IMR-90 (cell line): Measurements from ENCODE around the gene SLC49A4. TPM values are rescaled to one million over a fixed set of nuclear protein-coding genes. Genes with fewer than 3 reads are reported as not detected.

ENCODE experiments used
- ATAC-seq: fragments of 200-7000 bp; cut with Tn5 transposase; 2 replicates; pipeline ENCODE4 v1.9.1; 2020; ENCODE audit warnings: low read depth, mild to moderate bottlenecking, moderate library complexity
- BruUV-seq: library from RNA; stranded (reverse); fragments of 400-500 nt; replicated peaks from 2 replicates; lab custom pipeline; 2021; lab: Mats Ljungman, UMichigan
- CTCF ChIA-PET: fragments of 300-600 bp; formaldehyde crosslinking; extraction: SDS; loops from one replicate; lab custom pipeline; 2021; ENCODE audit warnings: antibody characterized with exemption; lab: Yijun Ruan, JAX
- POLR2A ChIA-PET: fragments of 300-600 bp; sonication (Branson Sonifier 250); formaldehyde crosslinking; loops from one replicate; lab custom pipeline; 2022; ENCODE audit warnings: antibody characterized with exemption; ENCODE audit not compliant: unreplicated experiment; lab: Charles Lee
- DNase-seq: peaks from one replicate; pipeline ENCODE4 v3.0.0; 2013
- H2AFZ ChIP-seq: replicated peaks from 2 replicates; pipeline ENCODE3; 2013; ENCODE audit warnings: low read length, mild to moderate bottlenecking; ENCODE audit not compliant: poor library complexity
- H2AK5ac ChIP-seq: 2 replicates; pipeline ENCODE4 v1.6.1; 2013; ENCODE audit warnings: low read depth, low read length, inconsistent platforms
- H2AK9ac ChIP-seq: replicated peaks from 2 replicates; pipeline ENCODE3; 2013; ENCODE audit warnings: mild to moderate bottlenecking, low read depth, low read length, moderate library complexity; ENCODE audit not compliant: poor library complexity
- H2BK120ac ChIP-seq: 2 replicates; pipeline ENCODE4 v1.6.1; 2013; ENCODE audit warnings: low read depth, low read length, inconsistent platforms
- H2BK15ac ChIP-seq: 3 replicates; pipeline ENCODE4 v1.6.1; 2013; ENCODE audit warnings: low read depth, low read length, inconsistent platforms
- H2BK20ac ChIP-seq: 2 replicates; pipeline ENCODE4 v1.6.1; 2013; ENCODE audit warnings: low read depth, mild to moderate bottlenecking, inconsistent platforms, low read length, moderate library complexity
- H2BK5ac ChIP-seq: 2 replicates; pipeline ENCODE4 v1.6.1; 2013; ENCODE audit warnings: mild to moderate bottlenecking, low read depth, low read length, inconsistent platforms; ENCODE audit not compliant: poor library complexity, severe bottlenecking
- H3K14ac ChIP-seq: replicated peaks from 2 replicates; pipeline ENCODE4 v1.6.1; 2013; ENCODE audit warnings: low read depth, low read length, inconsistent platforms
- H3K18ac ChIP-seq: 2 replicates; pipeline ENCODE4 v1.6.1; 2013; ENCODE audit warnings: low read depth, low read length, control low read depth
- H3K23ac ChIP-seq: 2 replicates; pipeline ENCODE4 v1.6.1; 2013; ENCODE audit warnings: low read depth, low read length, inconsistent platforms
- H3K27ac ChIP-seq: 2 replicates; pipeline ENCODE4 v1.5.1; 2013; ENCODE audit warnings: mild to moderate bottlenecking, control low read depth, low read length; ENCODE audit not compliant: insufficient read depth
- H3K27me3 ChIP-seq: 2 replicates; pipeline ENCODE4 v1.6.1; 2013; ENCODE audit warnings: low read length; ENCODE audit not compliant: control insufficient read depth, insufficient read depth
- H3K36me3 ChIP-seq: 2 replicates; pipeline ENCODE4 v1.6.1; 2013; ENCODE audit warnings: low read length, mixed read lengths; ENCODE audit not compliant: control insufficient read depth, insufficient read depth
- H3K4ac ChIP-seq: 2 replicates; pipeline ENCODE4 v1.6.1; 2013; ENCODE audit warnings: low read depth, low read length, inconsistent platforms
- H3K4me1 ChIP-seq: 2 replicates; pipeline ENCODE4 v1.6.1; 2013; ENCODE audit warnings: low read length, mixed read lengths; ENCODE audit not compliant: control insufficient read depth, insufficient read depth
- H3K4me2 ChIP-seq: 2 replicates; pipeline ENCODE4 v1.6.1; 2013; ENCODE audit warnings: low read depth, mild to moderate bottlenecking, control low read depth, low read length, moderate library complexity
- H3K4me3 ChIP-seq: 2 replicates; pipeline ENCODE4 v1.5.1; 2013; ENCODE audit warnings: low read depth, mild to moderate bottlenecking, control low read depth, low read length, moderate library complexity; ENCODE audit not compliant: insufficient read depth
- H3K56ac ChIP-seq: 2 replicates; pipeline ENCODE4 v1.6.1; 2013; ENCODE audit warnings: low read length, inconsistent platforms; ENCODE audit not compliant: insufficient read depth; ENCODE audit errors: extremely low read depth
- H3K79me1 ChIP-seq, 2 experiments: 2 replicates each; pipeline ENCODE4 v1.6.1; 2013; ENCODE audit warnings: low read length in 2 of 2, inconsistent platforms in 1 of 2, low read depth in 1 of 2
- H3K9ac ChIP-seq: 2 replicates; pipeline ENCODE4 v1.6.1; 2013; ENCODE audit warnings: low read depth, low read length, control low read depth
- H3K9me1 ChIP-seq: 2 replicates; pipeline ENCODE4 v1.6.1; 2013; ENCODE audit warnings: low read length, inconsistent platforms; ENCODE audit not compliant: insufficient read depth
- H3K9me3 ChIP-seq: 2 replicates; pipeline ENCODE4 v1.6.1; 2013; ENCODE audit warnings: low read length; ENCODE audit not compliant: control insufficient read depth, insufficient read depth
- H4K20me1 ChIP-seq: 2 replicates; pipeline ENCODE4 v1.6.1; 2013; ENCODE audit warnings: low read length, inconsistent platforms; ENCODE audit not compliant: insufficient read depth
- H4K5ac ChIP-seq: 2 replicates; pipeline ENCODE4 v1.6.1; 2013; ENCODE audit warnings: mild to moderate bottlenecking, low read depth, low read length, control low read depth
- H4K8ac ChIP-seq, 2 experiments: 2 replicates each; pipeline ENCODE4 v1.6.1; 2013; ENCODE audit warnings: low read depth in 2 of 2, low read length in 2 of 2, control low read depth in 1 of 2, inconsistent platforms in 1 of 2
- H4K91ac ChIP-seq: 2 replicates; pipeline ENCODE4 v1.6.1; 2013; ENCODE audit warnings: low read depth, low read length, inconsistent platforms; ENCODE audit not compliant: insufficient read depth
- BHLHE40 ChIP-seq: fragments of 150-350 bp; IDR thresholded peaks from 2 replicates; pipeline ENCODE4 v1.6.1; 2016; ENCODE audit warnings: mild to moderate bottlenecking, low read depth, low read length
- CEBPB ChIP-seq: IDR thresholded peaks from 2 replicates; pipeline ENCODE4 v1.6.1; 2012; ENCODE audit warnings: low read depth, low read length, improper control_type of control experiment
- CHD1 ChIP-seq: IDR thresholded peaks from 2 replicates; pipeline ENCODE4 v1.6.1; 2012; ENCODE audit warnings: low read depth, low read length, improper control_type of control experiment
- ELK1 ChIP-seq: fragments of 150-350 bp; IDR thresholded peaks from 2 replicates; pipeline ENCODE4 v1.6.1; 2016; ENCODE audit warnings: low read depth, mild to moderate bottlenecking, low read length, moderate library complexity, borderline replicate concordance
- FOS ChIP-seq: fragments of 150-350 bp; IDR thresholded peaks from 2 replicates; pipeline ENCODE4 v1.6.1; 2016; ENCODE audit warnings: low read depth, low read length
- MAFK ChIP-seq: IDR thresholded peaks from 2 replicates; pipeline ENCODE4 v1.6.1; 2012; ENCODE audit warnings: low read depth, low read length, improper control_type of control experiment
- MAZ ChIP-seq: IDR thresholded peaks from 2 replicates; pipeline ENCODE4 v1.6.1; 2012; ENCODE audit warnings: low read depth, mild to moderate bottlenecking, low read length, improper control_type of control experiment, moderate library complexity, borderline replicate concordance
- NFE2L2 ChIP-seq: fragments of 150-350 bp; IDR thresholded peaks from 2 replicates; pipeline ENCODE4 v1.6.1; 2016; ENCODE audit warnings: low read depth, mild to moderate bottlenecking, low read length
- POLR2A ChIP-seq: IDR thresholded peaks from 2 replicates; pipeline ENCODE4 v1.6.1; 2012; ENCODE audit warnings: mild to moderate bottlenecking, low read depth, low read length
- RAD21 ChIP-seq: IDR thresholded peaks from 2 replicates; pipeline ENCODE4 v1.6.1; 2012; ENCODE audit warnings: low read length, improper control_type of control experiment
- SMC3 ChIP-seq: fragments of 150-350 bp; IDR thresholded peaks from 2 replicates; pipeline ENCODE4 v1.6.1; 2016; ENCODE audit warnings: low read depth, mild to moderate bottlenecking, antibody characterized with exemption, low read length, moderate library complexity
- WGBS, 2 experiments: methylation state at CpG; one replicate each; pipeline versions ENCODE4 v1.1.5 to v1.1.7; 2013; ENCODE audit warnings: missing lambda C conversion rate in 2 of 2; ENCODE audit not compliant: insufficient read length in 1 of 2; ENCODE audit errors: extremely low coverage in 2 of 2; 5-methylcytosine and 5-hydroxymethylcytosine counted together
- dilution Hi-C: fragments of 300-500 bp; cut with HindIII; formaldehyde crosslinking; loops from one replicate; pipeline ENCODE4 v1.14.3; 2018; ENCODE audit warnings: low sequenced_read_pairs; ENCODE audit not compliant: unreplicated experiment
- in situ Hi-C: fragments of 300-500 bp; cut with MboI; formaldehyde crosslinking; loops from 3 replicates; pipeline ENCODE4 v1.14.3; 2019; ENCODE audit warnings: low sequenced_read_pairs, inconsistent platforms, mixed read lengths
- intact Hi-C: fragments of 100-400 bp; cut with micrococcal nuclease; formaldehyde crosslinking; loops from 2 replicates; pipeline ENCODE4 v1.10.0; 2022
- polyA plus RNA-seq, 3 experiments: library from polyadenylated mRNA; depleted of rRNA; stranded (reverse); fragments of >200 nt; gene quantifications; 2 replicates each; pipeline ENCODE4 v1.2.3, GENCODE V29; 2012; ENCODE audit warnings: low replicate concordance in 1 of 3
- total RNA-seq: library from RNA; depleted of rRNA; stranded (reverse); fragments of >200 nt; gene quantifications from 2 replicates; pipeline ENCODE4 v1.2.3, GENCODE V29; 2012
- TF ChIP-seq, protein P1 (sequence below): conservative IDR thresholded peaks from 2 replicates; pipeline ENCODE4 v1.5.1; 2012; ENCODE audit warnings: mild to moderate bottlenecking, low read depth, low read length, improper control_type of control experiment
- TF ChIP-seq, protein P2 (sequence below): fragments of 150-350 bp; IDR thresholded peaks from 2 replicates; pipeline ENCODE4 v1.6.1; 2017; ENCODE audit warnings: mild to moderate bottlenecking, antibody characterized with exemption, low read length, low read depth

SLC49A4 gene
- total and polyA plus RNA-seq, 2 of the 4 experiments (the other 2 are of a cell fraction), result 6.5 to 6.8 TPM

DNA sequence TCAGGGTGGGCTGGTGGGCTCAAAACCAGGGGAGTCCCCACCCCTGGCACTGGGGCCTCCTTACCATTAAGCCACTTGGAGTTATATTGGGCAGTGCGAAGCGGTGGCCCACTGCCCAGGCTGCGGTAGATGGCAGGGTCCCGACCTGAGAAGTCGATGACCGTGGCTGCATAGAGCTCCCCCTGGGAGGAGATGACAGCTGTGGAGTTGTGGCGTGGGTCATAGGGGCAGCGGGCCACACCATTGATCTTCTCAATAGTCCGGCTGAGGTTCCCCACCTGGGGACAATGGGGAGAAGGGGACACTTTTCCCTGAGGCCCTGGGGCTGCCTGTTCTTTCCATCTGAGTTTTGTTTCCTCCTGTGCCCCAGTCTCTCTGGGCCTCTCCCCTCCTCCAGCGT, 132.9 kb downstream of the SLC49A4 start:
- no peak for TF ChIP-seq NFE2L2
- TF ChIP-seq ELK1, result no peak
- no peak for TF ChIP-seq BHLHE40
- TF ChIP-seq CEBPB, result no peak
- no peak for TF ChIP-seq FOS
- TF ChIP-seq, protein P1, sequence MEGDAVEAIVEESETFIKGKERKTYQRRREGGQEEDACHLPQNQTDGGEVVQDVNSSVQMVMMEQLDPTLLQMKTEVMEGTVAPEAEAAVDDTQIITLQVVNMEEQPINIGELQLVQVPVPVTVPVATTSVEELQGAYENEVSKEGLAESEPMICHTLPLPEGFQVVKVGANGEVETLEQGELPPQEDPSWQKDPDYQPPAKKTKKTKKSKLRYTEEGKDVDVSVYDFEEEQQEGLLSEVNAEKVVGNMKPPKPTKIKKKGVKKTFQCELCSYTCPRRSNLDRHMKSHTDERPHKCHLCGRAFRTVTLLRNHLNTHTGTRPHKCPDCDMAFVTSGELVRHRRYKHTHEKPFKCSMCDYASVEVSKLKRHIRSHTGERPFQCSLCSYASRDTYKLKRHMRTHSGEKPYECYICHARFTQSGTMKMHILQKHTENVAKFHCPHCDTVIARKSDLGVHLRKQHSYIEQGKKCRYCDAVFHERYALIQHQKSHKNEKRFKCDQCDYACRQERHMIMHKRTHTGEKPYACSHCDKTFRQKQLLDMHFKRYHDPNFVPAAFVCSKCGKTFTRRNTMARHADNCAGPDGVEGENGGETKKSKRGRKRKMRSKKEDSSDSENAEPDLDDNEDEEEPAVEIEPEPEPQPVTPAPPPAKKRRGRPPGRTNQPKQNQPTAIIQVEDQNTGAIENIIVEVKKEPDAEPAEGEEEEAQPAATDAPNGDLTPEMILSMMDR, result no peak
- TF ChIP-seq MAZ, result no peak
- no peak for TF ChIP-seq CHD1
- no peak for TF ChIP-seq RAD21
- TF ChIP-seq, protein P2, sequence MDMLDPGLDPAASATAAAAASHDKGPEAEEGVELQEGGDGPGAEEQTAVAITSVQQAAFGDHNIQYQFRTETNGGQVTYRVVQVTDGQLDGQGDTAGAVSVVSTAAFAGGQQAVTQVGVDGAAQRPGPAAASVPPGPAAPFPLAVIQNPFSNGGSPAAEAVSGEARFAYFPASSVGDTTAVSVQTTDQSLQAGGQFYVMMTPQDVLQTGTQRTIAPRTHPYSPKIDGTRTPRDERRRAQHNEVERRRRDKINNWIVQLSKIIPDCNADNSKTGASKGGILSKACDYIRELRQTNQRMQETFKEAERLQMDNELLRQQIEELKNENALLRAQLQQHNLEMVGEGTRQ, result no peak
- TF ChIP-seq SMC3, result no peak
- TF ChIP-seq MAFK, result no peak
- no peak for TF ChIP-seq POLR2A
- no CpG with 5 or more reads among the region's 10 CpGs for WGBS, 2 experiments
- H3K9ac ChIP-seq, result no peak overlapping the region
- H3K9me3 ChIP-seq, result no peaks in the 10 kb centered on the region
- H2AFZ ChIP-seq, result no peak overlapping the region
- no peak overlapping the region for H2AK9ac ChIP-seq
- ChIA-PET CTCF (no interaction called here), POLR2A (no interaction called here)
- no peak overlapping the region for H2BK120ac ChIP-seq
- no peaks in the 10 kb centered on the region for H3K79me1 ChIP-seq
- H3K4me2 ChIP-seq, result no peak overlapping the region
- peaks cover 54% of the 10 kb centered on the region for H3K27me3 ChIP-seq
- H4K91ac ChIP-seq, result no peak overlapping the region
- no peak overlapping the region for H4K5ac ChIP-seq
- H3K36me3 ChIP-seq, result no peaks in the 10 kb centered on the region
- H4K8ac ChIP-seq, result no peak overlapping the region
- intact Hi-C loops (no loop called here), dilution Hi-C loops (no loop called here), in situ Hi-C loops (no loop called here)
- H3K4ac ChIP-seq, result no peak overlapping the region
- no peak overlapping the region for H3K18ac ChIP-seq
- H3K4me1 ChIP-seq, result no peaks in the 10 kb centered on the region
- no peak overlapping the region for H2BK15ac ChIP-seq
- no peak overlapping the region for H3K56ac ChIP-seq
- no peaks in the 10 kb centered on the region for H4K20me1 ChIP-seq
- H3K9me1 ChIP-seq, result no peaks in the 10 kb centered on the region
- H2BK20ac ChIP-seq, result no peak overlapping the region
- H3K23ac ChIP-seq, result no peak overlapping the region
- DNase-seq (no peak), ATAC-seq (no peak)
- no peak overlapping the region for H3K4me3 ChIP-seq
- H3K27ac ChIP-seq, result no peak overlapping the region
- BruUV-seq, result no TSS peak
- no peak overlapping the region for H2BK5ac ChIP-seq
- H2AK5ac ChIP-seq, result no peak overlapping the region
- H3K14ac ChIP-seq, result no peak overlapping the region
